ENCODE results near the gene DNM2. TPM values are rescaled to one million over a fixed set of nuclear protein-coding genes. Genes with fewer than 3 reads are reported as not detected.

Gene DNM2
- total RNA-seq, 2 donors from 2014 or later = 403 to 422 TPM

GRCh38 chr19:10769533-10770491, 51.9 kb downstream of the DNM2 start:
- ATAC-seq (no peak), DNase-seq (ENCODE audit: low spot score) (no peak)
- H3K36me3 Mint-ChIP-seq = no peaks in the 10 kb centered on the region

DNA sequence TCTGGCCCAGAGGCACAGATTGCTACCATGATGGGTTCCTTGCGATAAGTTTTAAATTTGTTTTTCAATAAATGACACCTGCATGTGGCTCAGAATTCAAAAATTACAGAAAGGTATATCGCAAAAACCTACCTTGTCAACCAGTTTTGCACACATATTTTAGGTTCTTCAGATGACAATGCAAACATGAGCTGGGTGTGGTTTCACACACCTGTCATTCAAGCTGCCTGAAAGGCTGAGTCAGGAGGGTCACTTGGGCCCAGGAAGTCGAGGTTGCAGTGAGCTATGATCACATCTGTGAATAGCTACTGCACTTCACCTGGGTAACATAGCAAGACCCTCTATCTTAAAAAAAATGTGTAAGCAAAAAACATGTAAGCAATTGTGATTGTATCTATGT, 56.1 kb downstream of the DNM2 start:
- Mint-ChIP-seq H3K9me3 (no peaks in the 10 kb centered on the region), H3K27me3 (no peaks in the 10 kb centered on the region), H3K4me3 (no peak overlapping the region), H3K27ac (no peak overlapping the region), H3K4me1 (ENCODE audit: low read depth in 2 of 2) (peaks cover 20 to 28% of the 10 kb centered on the region in 2 donors), H3K36me3 (peaks cover 6% of the 10 kb centered on the region)
- ATAC-seq (peak in 1 of 2 donors; percentile 58), DNase-seq (ENCODE audit: low spot score) (no peak)

More at GRCh38 chr19:10769533-10770491, 51.9 kb downstream of the DNM2 start:
- Mint-ChIP-seq H3K4me1 (ENCODE audit: low read depth in 2 of 2) (peaks cover 20 to 27% of the 10 kb centered on the region in 2 donors), H3K9me3 (no peaks in the 10 kb centered on the region), H3K27ac (peak overlapping the region; percentile 19 to 87), H3K4me3 (no peak overlapping the region), H3K27me3 (no peaks in the 10 kb centered on the region)

GRCh38 chr19:10774893-10775292, 57.0 kb downstream of the DNM2 start:
- Mint-ChIP-seq H3K4me3 (no peak overlapping the region), H3K36me3 (peaks cover 6% of the 10 kb centered on the region), H3K4me1 (ENCODE audit: low read depth in 2 of 2) (peaks cover 17 to 28% of the 10 kb centered on the region in 2 donors), H3K27me3 (no peaks in the 10 kb centered on the region), H3K9me3 (no peaks in the 10 kb centered on the region), H3K27ac (peak overlapping the region in 1 of 2 donors; percentile 70)
- no peak for DNase-seq (ENCODE audit: low spot score)
- ATAC-seq = no peak

- H3K4me1 Mint-ChIP-seq (ENCODE audit: low read depth in 2 of 2) = peaks cover 12 to 35% of the 10 kb centered on the region in 2 donors
- no peak for ATAC-seq
- H3K27me3 Mint-ChIP-seq = no peaks in the 10 kb centered on the region
- no peak for DNase-seq (ENCODE audit: low spot score)
- peak overlapping the region in 1 of 2 donors; percentile 65 for H3K27ac Mint-ChIP-seq
- no peaks in the 10 kb centered on the region for H3K9me3 Mint-ChIP-seq
- H3K36me3 Mint-ChIP-seq = peaks cover 6% of the 10 kb centered on the region
- H3K4me3 Mint-ChIP-seq = peak overlapping the region; percentile 9
These were observed 59.2 kb downstream of the DNM2 start for GRCh38 chr19:10776900-10777650.

DNA sequence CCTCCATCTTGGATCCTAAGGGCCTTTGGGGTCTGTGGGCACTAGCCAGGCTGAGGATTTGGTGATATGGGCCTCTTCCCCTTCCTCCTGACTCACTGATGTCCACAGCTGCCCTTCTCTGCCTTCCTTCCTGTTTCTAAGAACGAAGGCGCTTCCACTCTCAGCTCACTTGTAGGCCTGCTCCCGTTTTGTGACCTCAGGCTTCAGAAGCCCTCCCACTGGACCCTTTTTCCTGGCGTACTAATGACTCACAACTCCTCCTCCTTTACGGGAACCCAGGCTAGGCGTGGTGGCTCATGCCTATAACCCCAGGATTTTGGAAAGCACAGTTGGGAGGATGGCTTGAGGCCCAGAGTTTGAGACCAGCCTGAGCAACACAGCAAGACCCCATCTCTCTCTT, 62.5 kb downstream of the DNM2 start:
- no peak for ATAC-seq
- peak overlapping the region; percentile 15 to 78 for H3K27ac Mint-ChIP-seq

DNA sequence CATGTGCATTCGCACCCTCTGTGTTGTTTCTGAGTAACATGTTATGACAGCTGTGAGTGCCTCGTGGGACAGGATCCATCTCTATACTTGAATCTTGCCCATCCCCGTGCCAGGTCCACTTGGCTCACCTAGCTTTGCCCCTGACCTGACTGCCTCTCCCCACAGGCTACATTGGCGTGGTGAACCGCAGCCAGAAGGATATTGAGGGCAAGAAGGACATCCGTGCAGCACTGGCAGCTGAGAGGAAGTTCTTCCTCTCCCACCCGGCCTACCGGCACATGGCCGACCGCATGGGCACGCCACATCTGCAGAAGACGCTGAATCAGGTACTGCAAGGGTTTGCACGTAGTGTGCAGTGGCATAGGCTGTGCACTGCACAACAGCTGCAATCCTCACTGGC, 64.9 kb downstream of the DNM2 start:
- H3K4me1 Mint-ChIP-seq (ENCODE audit: low read depth in 2 of 2) = peaks cover 0 to 32% of the 10 kb centered on the region in 2 donors
- peaks cover 15% of the 10 kb centered on the region for H3K36me3 Mint-ChIP-seq
- no peak overlapping the region for H3K27ac Mint-ChIP-seq
- H3K4me3 Mint-ChIP-seq = no peak overlapping the region
- no peaks in the 10 kb centered on the region for H3K27me3 Mint-ChIP-seq
- DNase-seq (ENCODE audit: low spot score) (no peak), ATAC-seq (no peak)
- H3K9me3 Mint-ChIP-seq = no peaks in the 10 kb centered on the region

More for the DNA sequence above, 62.5 kb downstream of the DNM2 start:
- no peaks in the 10 kb centered on the region for H3K27me3 Mint-ChIP-seq
- H3K36me3 Mint-ChIP-seq = peaks cover 11% of the 10 kb centered on the region
- no peak for DNase-seq (ENCODE audit: low spot score)
- peaks cover 12 to 35% of the 10 kb centered on the region in 2 donors for H3K4me1 Mint-ChIP-seq (ENCODE audit: low read depth in 2 of 2)
- H3K9me3 Mint-ChIP-seq = no peaks in the 10 kb centered on the region
- H3K4me3 Mint-ChIP-seq = no peak overlapping the region

GRCh38 chr19:10784257-10784656, 66.4 kb downstream of the DNM2 start:
- Mint-ChIP-seq H3K27me3 (no peaks in the 10 kb centered on the region), H3K36me3 (peaks cover 15% of the 10 kb centered on the region), H3K27ac (peak overlapping the region in 1 of 2 donors; percentile 16), H3K4me1 (ENCODE audit: low read depth in 2 of 2) (peaks cover 0 to 34% of the 10 kb centered on the region in 2 donors), H3K9me3 (no peaks in the 10 kb centered on the region), H3K4me3 (no peak overlapping the region)
- ATAC-seq (no peak), DNase-seq (ENCODE audit: low spot score) (no peak)

DNA sequence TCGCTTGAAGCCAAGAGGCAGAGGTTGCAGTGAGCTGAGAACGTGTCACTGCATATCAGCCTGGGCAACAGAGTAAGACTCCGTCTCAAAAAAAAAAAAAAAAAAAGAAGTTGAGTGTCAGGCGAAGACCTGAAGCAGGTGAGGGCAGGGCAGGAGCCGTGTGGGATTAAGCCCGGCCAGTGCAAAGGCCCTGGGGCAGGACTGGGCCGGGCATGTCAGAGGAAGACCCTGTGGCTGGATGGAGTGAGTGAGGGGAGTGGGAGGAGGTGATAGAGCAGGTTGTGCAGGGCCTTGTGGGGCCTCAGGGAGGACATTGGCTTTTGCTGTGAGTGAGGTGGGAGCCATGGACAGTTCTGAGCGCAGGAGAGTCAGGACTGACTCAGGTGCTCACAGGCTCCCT, 70.3 kb downstream of the DNM2 start:
- Mint-ChIP-seq H3K9me3 (no peaks in the 10 kb centered on the region), H3K4me1 (ENCODE audit: low read depth in 2 of 2) (peaks cover 2 to 20% of the 10 kb centered on the region in 2 donors), H3K27me3 (no peaks in the 10 kb centered on the region), H3K4me3 (no peak overlapping the region), H3K27ac (peak overlapping the region in 1 of 2 donors; percentile 71), H3K36me3 (peaks cover 9% of the 10 kb centered on the region)
- no peak for ATAC-seq
- DNase-seq (ENCODE audit: low spot score) = no peak

DNA sequence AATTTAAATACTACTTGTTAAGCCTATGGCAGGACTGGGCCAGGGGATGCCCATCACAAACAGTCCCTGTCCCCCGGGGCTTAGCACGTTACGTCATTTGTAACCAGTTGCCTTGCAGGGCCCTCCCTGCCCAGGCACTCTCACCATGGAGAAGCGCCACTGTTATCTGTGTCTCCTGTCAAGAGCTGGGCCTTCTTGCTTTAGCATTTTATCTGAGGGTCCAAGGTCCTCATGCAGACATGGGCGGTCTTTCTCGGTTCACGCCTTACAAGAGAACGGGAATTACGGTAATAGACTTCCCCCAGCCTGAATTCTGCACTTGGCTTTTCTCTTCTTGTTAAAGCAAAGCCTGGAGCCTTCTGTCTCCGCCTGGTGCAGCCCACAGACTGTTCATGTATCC, 72.0 kb downstream of the DNM2 start:
- Mint-ChIP-seq H3K36me3 (peaks cover 15% of the 10 kb centered on the region), H3K9me3 (no peaks in the 10 kb centered on the region), H3K4me3 (no peak overlapping the region), H3K27ac (no peak overlapping the region), H3K4me1 (ENCODE audit: low read depth in 2 of 2) (peaks cover 10 to 28% of the 10 kb centered on the region in 2 donors), H3K27me3 (no peaks in the 10 kb centered on the region)
- ATAC-seq = no peak
- DNase-seq (ENCODE audit: low spot score) = no peak

GRCh38 chr19:10796653-10797052, 78.8 kb downstream of the DNM2 start:
- Mint-ChIP-seq H3K36me3 (peaks cover 6% of the 10 kb centered on the region), H3K4me3 (peak overlapping the region; percentile 93), H3K4me1 (ENCODE audit: low read depth in 2 of 2) (peaks cover 42 to 59% of the 10 kb centered on the region in 2 donors)

GRCh38 chr19:10797078-10797477, 79.2 kb downstream of the DNM2 start:
- H3K4me1 Mint-ChIP-seq (ENCODE audit: low read depth in 2 of 2) = peaks cover 42 to 58% of the 10 kb centered on the region in 2 donors
- H3K27me3 Mint-ChIP-seq = no peaks in the 10 kb centered on the region
- ATAC-seq (peak; percentile 74), DNase-seq (ENCODE audit: low spot score) (peak; percentile 78)
- H3K9me3 Mint-ChIP-seq = no peaks in the 10 kb centered on the region
- H3K36me3 Mint-ChIP-seq = peaks cover 6% of the 10 kb centered on the region
- H3K4me3 Mint-ChIP-seq = peak overlapping the region; percentile 93
- H3K27ac Mint-ChIP-seq = peak overlapping the region; percentile 93 to 99

More at GRCh38 chr19:10796653-10797052, 78.8 kb downstream of the DNM2 start:
- H3K9me3 Mint-ChIP-seq = no peaks in the 10 kb centered on the region
- no peak for ATAC-seq
- peak overlapping the region; percentile 93 to 99 for H3K27ac Mint-ChIP-seq
- H3K27me3 Mint-ChIP-seq = no peaks in the 10 kb centered on the region
- DNase-seq (ENCODE audit: low spot score) = no peak

- Mint-ChIP-seq H3K27me3 (no peaks in the 10 kb centered on the region), H3K4me3 (peak overlapping the region; percentile 93), H3K27ac (peak overlapping the region; percentile 93 to 99), H3K4me1 (ENCODE audit: low read depth in 2 of 2) (peaks cover 42 to 57% of the 10 kb centered on the region in 2 donors), H3K36me3 (peaks cover 6% of the 10 kb centered on the region), H3K9me3 (no peaks in the 10 kb centered on the region)
- peak; percentile 99 for DNase-seq (ENCODE audit: low spot score)
- ATAC-seq = peak; percentile 92
These were observed 79.8 kb downstream of the DNM2 start for GRCh38 chr19:10797541-10798256.

DNA sequence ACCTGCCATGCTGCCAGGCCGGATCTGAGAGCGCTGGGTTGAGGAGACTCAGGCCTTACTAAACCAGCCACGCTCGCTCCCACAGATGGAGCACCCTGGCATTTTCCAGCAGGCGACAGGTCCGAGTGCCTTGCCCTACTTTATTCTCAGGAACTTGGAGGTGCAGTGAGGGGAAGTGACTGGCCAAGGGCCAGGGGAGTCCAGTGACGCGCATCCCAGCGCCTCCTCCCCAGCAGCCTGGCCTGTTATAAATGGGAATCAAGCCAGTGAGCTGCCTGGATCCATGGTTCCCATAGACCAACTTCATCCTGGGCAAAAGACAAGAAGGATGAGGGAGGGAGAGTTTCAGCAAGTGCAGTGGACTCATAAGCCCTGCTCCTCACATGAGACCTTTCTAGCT, 82.6 kb downstream of the DNM2 start:
- peaks cover 7% of the 10 kb centered on the region for H3K36me3 Mint-ChIP-seq
- H3K4me3 Mint-ChIP-seq = no peak overlapping the region
- peaks cover 45 to 54% of the 10 kb centered on the region in 2 donors for H3K4me1 Mint-ChIP-seq (ENCODE audit: low read depth in 2 of 2)
- no peaks in the 10 kb centered on the region for H3K27me3 Mint-ChIP-seq
- DNase-seq (ENCODE audit: low spot score) = no peak
- peak overlapping the region; percentile 93 to 99 for H3K27ac Mint-ChIP-seq
- H3K9me3 Mint-ChIP-seq = no peaks in the 10 kb centered on the region
- no peak for ATAC-seq

All from natural killer cell treated with Interleukin-12 subunit alpha and Interleukin-12 subunit beta and Interleukin-15 and Interleukin-18, amount 100 ng/mL, for 72 hours (primary cell).